Cardiac muscle cell (in vitro differentiated cells and primary cell): ENCODE data around the gene ESPNL. TPM values are rescaled to one million over a fixed set of nuclear protein-coding genes. Genes with fewer than 3 reads are reported as not detected.
A peak's percentile ranks its signal among the peaks of the same experiment; 100 is the strongest.

Source experiments
- DNase-seq, 2 donors: peaks; one replicate each; pipeline versions ENCODE4 v3.0.0 to v3.0.0-alpha.2; 2010 to 2017; ENCODE audit warnings: low read depth in 1 of 2, low spot score in 1 of 2
- H3K27ac ChIP-seq: fragments of 200-600 bp; sonication (generic); 2 replicates; pipeline ENCODE4 v1.5.1; 2016
- H3K27me3 ChIP-seq: fragments of 200-600 bp; sonication (generic); 2 replicates; pipeline ENCODE4 v1.6.0; 2016; ENCODE audit warnings: control low read depth
- H3K36me3 ChIP-seq: fragments of 200-600 bp; sonication (generic); 2 replicates; pipeline ENCODE4 v1.5.1; 2016; ENCODE audit warnings: control low read depth
- H3K4me1 ChIP-seq: fragments of 200-600 bp; sonication (generic); 2 replicates; pipeline ENCODE4 v1.8.1; 2017; ENCODE audit warnings: low read depth, mild to moderate bottlenecking, mixed run types
- H3K4me3 ChIP-seq: fragments of 200-600 bp; sonication (generic); 2 replicates; pipeline ENCODE4 v1.5.1; 2016; ENCODE audit warnings: mild to moderate bottlenecking
- H3K9me3 ChIP-seq: fragments of 200-600 bp; sonication (generic); 2 replicates; pipeline ENCODE4 v1.5.1; 2017; ENCODE audit warnings: low read depth, mild to moderate bottlenecking, control low read depth
- polyA plus RNA-seq: library from polyadenylated mRNA; unstranded; fragments of >200 nt; fragmentation: Nextera tagmentation; extraction: Ambion mirVana; gene quantifications from 2 replicates; pipeline ENCODE4 v1.2.1, GENCODE V29; 2016
- total RNA-seq: library from RNA; depleted of rRNA; stranded (reverse); fragments of >200 nt; gene quantifications from 2 replicates; pipeline ENCODE4 v1.2.3, GENCODE V29; 2016
- TF ChIP-seq, protein P1 (sequence below): IDR thresholded peaks from 2 replicates; pipeline ENCODE4 v1.5.1; 2012; ENCODE audit warnings: low read depth, mild to moderate bottlenecking, low read length

Gene ESPNL
- total and polyA plus RNA-seq, 2 experiments from 2014 or later: 5.3 to 8.5 TPM

DNA sequence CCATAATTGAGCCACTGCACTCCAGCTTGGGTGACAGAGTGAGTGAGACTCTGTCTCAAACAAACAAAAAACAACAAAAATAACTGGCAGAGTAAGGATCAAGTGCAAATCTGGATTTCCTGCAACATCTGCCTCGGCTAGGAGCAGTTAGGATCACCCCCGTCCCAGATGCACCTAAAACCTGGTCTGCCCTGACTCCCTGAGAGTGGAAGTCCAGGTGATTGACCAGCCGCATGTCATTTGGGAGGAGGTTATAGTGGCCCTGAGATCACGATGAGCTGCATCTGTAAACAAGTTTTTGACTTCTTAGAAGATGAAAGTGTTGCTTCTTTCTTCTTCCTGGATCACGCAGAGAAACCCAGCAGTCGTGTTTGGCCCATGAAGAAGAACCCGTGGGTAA is 5.0 kb upstream of the ESPNL start:
- peaks cover 6% of the 10 kb centered on the region for H3K4me1 ChIP-seq
- H3K27ac ChIP-seq: no peak overlapping the region

DNA sequence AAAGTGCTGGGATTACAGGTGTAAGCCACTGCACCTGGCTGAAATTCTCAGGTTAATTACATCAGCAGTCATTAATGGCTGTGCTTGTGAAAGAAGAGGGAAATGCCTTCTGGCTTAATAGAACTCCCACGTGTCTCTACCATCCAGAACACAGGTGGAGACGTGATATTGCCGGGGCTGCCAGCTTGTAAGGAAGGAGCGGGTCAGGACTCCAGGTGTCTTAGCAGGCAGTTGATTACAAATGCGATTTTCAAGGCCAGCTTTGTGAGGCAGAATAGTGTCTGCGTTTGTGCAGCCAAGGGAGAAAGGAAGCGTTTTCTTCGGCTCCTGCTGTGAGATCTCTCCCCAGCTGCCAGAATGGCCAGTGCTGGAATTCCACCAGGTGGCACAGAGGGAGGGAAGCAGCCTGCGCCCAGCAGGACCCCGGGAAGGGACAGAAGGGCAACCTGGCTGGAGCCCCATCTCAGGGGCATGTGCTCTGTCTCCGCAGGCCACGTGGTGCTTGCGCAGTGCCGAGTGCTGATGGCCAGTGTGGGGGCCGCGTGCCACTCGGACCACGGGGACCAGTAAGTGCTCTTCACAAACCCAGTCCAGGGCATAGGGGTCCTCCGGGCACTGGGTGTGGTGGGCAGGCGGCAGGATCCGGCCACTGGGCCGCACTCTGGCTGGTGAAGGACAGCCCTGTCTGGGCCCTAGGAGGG is 3.7 kb upstream of the ESPNL start:
- TF ChIP-seq, protein P1, sequence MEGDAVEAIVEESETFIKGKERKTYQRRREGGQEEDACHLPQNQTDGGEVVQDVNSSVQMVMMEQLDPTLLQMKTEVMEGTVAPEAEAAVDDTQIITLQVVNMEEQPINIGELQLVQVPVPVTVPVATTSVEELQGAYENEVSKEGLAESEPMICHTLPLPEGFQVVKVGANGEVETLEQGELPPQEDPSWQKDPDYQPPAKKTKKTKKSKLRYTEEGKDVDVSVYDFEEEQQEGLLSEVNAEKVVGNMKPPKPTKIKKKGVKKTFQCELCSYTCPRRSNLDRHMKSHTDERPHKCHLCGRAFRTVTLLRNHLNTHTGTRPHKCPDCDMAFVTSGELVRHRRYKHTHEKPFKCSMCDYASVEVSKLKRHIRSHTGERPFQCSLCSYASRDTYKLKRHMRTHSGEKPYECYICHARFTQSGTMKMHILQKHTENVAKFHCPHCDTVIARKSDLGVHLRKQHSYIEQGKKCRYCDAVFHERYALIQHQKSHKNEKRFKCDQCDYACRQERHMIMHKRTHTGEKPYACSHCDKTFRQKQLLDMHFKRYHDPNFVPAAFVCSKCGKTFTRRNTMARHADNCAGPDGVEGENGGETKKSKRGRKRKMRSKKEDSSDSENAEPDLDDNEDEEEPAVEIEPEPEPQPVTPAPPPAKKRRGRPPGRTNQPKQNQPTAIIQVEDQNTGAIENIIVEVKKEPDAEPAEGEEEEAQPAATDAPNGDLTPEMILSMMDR: no peak
- no peak overlapping the region for H3K27ac ChIP-seq
- no peaks in the 10 kb centered on the region for H3K36me3 ChIP-seq
- no peaks in the 10 kb centered on the region for H3K27me3 ChIP-seq
- H3K4me1 ChIP-seq: peaks cover 8% of the 10 kb centered on the region
- H3K9me3 ChIP-seq: no peaks in the 10 kb centered on the region
- H3K4me3 ChIP-seq: no peak overlapping the region
- no peak for DNase-seq

More for the DNA sequence above, 5.0 kb upstream of the ESPNL start:
- H3K27me3 ChIP-seq: no peaks in the 10 kb centered on the region
- H3K4me3 ChIP-seq: no peak overlapping the region
- no peak for DNase-seq
- H3K9me3 ChIP-seq: no peaks in the 10 kb centered on the region
- TF ChIP-seq, protein P1: no peak
- H3K36me3 ChIP-seq: no peaks in the 10 kb centered on the region

DNA sequence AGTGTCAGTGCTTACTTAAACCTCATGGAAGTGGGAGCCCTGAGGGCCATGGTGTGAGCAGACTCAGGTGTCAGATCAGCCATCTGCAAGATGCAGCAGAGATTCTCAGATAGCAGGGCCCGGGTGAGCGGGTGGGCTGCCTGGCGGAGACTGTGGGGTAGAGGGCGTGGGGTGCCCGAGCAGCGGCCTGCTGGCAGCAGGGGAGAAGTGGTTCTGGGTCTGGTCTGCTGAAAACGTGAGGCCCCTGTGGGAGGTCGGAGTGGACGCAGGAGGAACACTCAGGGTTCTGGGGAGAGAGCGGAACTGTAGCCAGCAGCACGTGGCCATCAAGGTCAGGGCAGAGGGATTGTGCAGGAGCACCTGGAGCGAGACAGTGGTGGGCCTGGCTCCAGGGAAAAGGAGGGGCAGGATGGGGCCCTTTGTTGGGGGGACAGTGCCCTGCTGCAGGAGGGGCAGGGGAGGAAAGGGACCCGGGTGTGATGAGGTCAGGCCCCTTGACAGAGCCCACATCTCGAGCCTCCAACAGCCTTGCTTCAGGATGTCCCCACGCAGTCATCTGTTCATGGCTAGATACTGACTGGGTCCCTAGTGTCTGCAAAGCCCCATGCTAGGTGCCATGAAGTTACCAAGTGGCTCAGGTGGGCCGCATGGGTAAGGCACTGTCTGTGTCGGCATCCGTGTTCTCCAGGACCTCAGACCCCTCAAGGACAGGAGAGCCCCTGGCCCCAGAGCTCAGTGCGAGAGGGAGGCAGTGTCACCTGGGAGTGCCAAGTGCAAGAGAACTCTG is 2.7 kb upstream of the ESPNL start:
- TF ChIP-seq, protein P1: no peak
- Histone ChIP-seq H3K27me3 (no peaks in the 10 kb centered on the region), H3K4me1 (peaks cover 8% of the 10 kb centered on the region), H3K9me3 (no peaks in the 10 kb centered on the region), H3K36me3 (no peaks in the 10 kb centered on the region), H3K4me3 (no peak overlapping the region), H3K27ac (no peak overlapping the region)
- DNase-seq: no peak

DNA sequence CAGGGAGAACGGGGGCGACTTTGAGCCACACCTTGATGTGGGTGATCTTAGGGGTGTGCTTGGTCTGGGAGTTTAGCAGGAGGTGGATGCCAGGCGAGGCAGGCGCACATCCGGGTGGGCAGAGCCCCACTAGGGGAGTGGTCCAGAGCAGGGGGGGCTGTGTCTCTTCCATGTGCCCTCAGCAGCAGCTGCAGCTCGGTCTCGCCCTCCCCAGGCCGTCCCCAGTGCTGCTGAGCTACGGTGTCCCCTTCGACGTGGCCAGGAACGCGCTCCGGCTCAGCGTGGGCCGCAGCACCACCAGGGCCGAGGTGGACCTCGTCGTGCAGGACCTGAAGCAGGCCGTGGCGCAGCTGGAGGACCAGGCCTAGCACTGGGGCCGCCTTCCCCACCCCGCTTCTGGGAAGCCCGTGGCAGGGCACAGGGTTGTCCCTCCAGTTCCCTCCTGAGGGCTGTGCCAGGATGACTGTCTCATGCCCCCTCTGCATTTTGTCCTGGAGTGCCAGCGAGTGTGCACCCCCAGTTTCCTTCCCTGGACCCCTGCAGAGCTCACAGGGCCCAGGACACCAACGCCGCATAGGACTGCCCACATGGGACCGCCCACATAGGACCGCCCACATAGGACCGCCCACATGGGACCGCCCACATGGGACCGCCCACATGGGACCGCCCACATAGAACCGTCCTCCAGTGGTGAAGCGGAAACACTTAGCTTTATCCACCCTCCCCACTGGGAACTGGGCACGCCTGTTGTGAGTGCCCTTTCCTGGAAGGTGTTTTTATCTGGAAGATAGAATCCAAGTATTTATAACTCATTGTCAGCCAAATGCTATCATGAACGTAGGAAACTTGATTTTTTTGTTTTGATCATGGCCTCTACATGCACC is 1.9 kb upstream of the ESPNL start:
- Histone ChIP-seq H3K36me3 (no peaks in the 10 kb centered on the region), H3K27me3 (no peaks in the 10 kb centered on the region), H3K4me3 (no peak overlapping the region), H3K4me1 (peaks cover 8% of the 10 kb centered on the region), H3K9me3 (no peaks in the 10 kb centered on the region), H3K27ac (peak overlapping the region; percentile 39)
- peak; percentile 72 to 79 for DNase-seq
- TF ChIP-seq, protein P1: no peak
